Measurements from ENCODE around the gene ABL1.

ABL1 gene

DNA sequence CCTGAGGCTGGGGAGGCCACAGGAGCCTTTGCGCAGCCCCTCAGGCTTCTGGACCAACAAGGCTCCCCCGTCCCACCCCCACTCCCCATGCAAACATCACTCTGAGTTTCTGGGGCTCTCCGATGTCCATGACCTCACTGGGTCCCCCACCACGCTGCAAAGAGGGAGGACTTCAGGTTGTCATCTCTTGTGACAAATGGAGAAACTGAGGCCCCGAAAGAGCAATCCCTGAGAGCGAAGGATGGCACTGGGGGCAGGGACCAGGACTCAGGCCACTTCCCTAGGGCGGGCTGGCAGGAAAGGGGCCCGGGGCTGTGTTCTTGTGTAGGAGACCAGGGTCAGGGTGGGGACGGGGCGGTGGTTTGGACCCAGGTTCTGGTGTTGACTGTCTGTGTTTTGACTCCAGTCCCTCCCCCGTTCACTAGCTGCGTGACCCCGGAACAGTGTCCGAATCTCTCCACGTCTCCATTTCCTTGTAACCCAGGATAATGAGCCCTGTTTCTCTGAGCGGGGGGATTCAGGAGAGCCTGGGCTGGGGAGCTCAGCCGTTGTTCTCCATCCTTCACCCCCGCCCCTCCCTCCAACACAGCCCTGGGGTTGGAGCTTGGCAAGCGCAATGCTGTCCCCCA lies 90.1 kb downstream of the ABL1 start:
- Histone ChIP-seq H3K36me3 (ENCODE audit: control insufficient read depth, insufficient read depth, low read length) (no peaks in the 10 kb centered on the region), H3K4me2 (ENCODE audit: low read length) (no peak overlapping the region), H3K79me2 (no peaks in the 10 kb centered on the region), H3K4me1 (peaks cover 16% of the 10 kb centered on the region), H2AFZ (no peak overlapping the region), H3K4me3 (ENCODE audit: low read depth, low read length) (no peak overlapping the region), H3K27me3 (ENCODE audit: control insufficient read depth, insufficient read depth, low read length) (no peaks in the 10 kb centered on the region), H3K27ac (no peak overlapping the region), H3K9me3 (ENCODE audit: control insufficient read depth, low read length) (no peaks in the 10 kb centered on the region), H3K9ac (no peak overlapping the region)
- TF ChIP-seq, protein P1, sequence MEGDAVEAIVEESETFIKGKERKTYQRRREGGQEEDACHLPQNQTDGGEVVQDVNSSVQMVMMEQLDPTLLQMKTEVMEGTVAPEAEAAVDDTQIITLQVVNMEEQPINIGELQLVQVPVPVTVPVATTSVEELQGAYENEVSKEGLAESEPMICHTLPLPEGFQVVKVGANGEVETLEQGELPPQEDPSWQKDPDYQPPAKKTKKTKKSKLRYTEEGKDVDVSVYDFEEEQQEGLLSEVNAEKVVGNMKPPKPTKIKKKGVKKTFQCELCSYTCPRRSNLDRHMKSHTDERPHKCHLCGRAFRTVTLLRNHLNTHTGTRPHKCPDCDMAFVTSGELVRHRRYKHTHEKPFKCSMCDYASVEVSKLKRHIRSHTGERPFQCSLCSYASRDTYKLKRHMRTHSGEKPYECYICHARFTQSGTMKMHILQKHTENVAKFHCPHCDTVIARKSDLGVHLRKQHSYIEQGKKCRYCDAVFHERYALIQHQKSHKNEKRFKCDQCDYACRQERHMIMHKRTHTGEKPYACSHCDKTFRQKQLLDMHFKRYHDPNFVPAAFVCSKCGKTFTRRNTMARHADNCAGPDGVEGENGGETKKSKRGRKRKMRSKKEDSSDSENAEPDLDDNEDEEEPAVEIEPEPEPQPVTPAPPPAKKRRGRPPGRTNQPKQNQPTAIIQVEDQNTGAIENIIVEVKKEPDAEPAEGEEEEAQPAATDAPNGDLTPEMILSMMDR (IDR thresholded peaks at IDR 0.05): no peak

DNA sequence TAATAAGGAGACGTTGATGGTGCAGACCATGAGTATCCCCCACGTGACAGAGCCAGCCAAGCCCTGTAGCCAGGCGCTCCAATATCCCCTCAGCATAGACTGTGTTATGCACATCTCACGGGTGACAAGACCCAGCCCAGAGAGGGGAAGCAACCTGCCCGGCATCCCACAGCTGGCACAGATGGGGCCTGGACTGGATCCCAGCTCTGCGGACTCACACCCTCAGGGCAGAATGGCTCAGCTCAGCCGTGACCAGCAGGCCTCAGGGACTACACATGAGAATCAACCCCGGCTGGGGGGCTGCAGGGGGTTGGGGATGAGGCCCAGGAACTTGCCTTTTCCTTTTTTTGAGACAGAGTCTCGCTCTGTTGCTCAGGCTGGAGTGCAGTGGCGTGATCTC lies 92.3 kb downstream of the ABL1 start:
- Histone ChIP-seq H3K79me2 (no peaks in the 10 kb centered on the region), H3K4me3 (ENCODE audit: low read depth, low read length) (no peak overlapping the region), H3K9ac (no peak overlapping the region), H2AFZ (no peak overlapping the region), H3K27ac (peak overlapping the region; percentile 71), H3K4me1 (peaks cover 16% of the 10 kb centered on the region), H3K4me2 (ENCODE audit: low read length) (no peak overlapping the region), H3K9me3 (ENCODE audit: control insufficient read depth, low read length) (no peaks in the 10 kb centered on the region), H3K27me3 (ENCODE audit: control insufficient read depth, insufficient read depth, low read length) (no peaks in the 10 kb centered on the region), H3K36me3 (ENCODE audit: control insufficient read depth, insufficient read depth, low read length) (no peaks in the 10 kb centered on the region)
- TF ChIP-seq, protein P1 (IDR thresholded peaks at IDR 0.05): no peak

DNA sequence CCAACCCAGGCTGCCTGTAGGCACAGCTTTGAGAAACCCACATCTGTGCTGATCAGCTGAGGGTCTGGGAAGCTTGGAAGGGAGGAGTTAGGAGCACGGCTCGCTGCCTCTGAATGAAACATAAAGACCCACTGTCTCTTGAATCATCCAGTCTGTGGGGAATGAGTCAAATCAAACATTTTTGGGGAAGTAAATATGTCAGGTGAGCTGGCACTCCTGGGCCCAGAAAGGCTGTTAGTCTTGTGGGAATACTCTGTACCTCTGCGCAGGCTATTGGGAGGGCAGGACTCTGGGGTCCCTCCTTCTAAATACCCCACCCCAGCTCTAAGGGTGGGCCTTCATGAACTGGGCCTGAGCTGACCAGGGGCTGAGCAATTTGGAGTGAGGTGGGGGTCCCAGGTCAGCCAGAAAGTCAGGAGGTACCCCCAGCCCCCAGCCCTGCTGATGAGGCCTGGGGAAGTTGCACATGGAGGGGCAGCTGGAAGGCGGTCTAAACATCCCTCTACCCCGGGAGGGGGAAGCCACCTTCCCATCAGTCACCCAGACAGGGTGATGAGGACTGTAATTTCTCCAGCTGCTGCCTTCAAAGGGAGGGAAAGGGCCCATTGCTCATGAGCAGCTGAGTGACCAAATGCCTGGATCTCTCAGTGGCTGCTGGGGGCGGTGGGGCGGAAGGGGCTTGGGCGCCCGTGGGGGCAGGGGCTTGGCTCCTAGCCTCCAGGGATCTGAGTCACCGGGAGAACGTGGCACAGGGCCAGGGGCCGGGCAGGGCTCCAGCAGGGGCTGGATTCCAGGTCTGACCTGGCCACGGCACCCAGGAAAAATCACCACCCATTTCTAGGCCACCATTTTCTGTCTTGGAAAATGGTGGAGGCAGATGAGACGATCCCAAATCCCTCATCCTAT lies 93.2 kb downstream of the ABL1 start:
- TF ChIP-seq, protein P1 (IDR thresholded peaks at IDR 0.05): no peak
- Histone ChIP-seq H3K4me2 (ENCODE audit: low read length) (no peak overlapping the region), H3K4me3 (ENCODE audit: low read depth, low read length) (no peak overlapping the region), H3K9ac (no peak overlapping the region), H3K36me3 (ENCODE audit: control insufficient read depth, insufficient read depth, low read length) (no peaks in the 10 kb centered on the region), H2AFZ (peak overlapping the region; percentile 38), H3K79me2 (no peaks in the 10 kb centered on the region), H3K27me3 (ENCODE audit: control insufficient read depth, insufficient read depth, low read length) (no peaks in the 10 kb centered on the region), H3K27ac (peak overlapping the region; percentile 71), H3K9me3 (ENCODE audit: control insufficient read depth, low read length) (no peaks in the 10 kb centered on the region), H3K4me1 (peaks cover 16% of the 10 kb centered on the region)

DNA sequence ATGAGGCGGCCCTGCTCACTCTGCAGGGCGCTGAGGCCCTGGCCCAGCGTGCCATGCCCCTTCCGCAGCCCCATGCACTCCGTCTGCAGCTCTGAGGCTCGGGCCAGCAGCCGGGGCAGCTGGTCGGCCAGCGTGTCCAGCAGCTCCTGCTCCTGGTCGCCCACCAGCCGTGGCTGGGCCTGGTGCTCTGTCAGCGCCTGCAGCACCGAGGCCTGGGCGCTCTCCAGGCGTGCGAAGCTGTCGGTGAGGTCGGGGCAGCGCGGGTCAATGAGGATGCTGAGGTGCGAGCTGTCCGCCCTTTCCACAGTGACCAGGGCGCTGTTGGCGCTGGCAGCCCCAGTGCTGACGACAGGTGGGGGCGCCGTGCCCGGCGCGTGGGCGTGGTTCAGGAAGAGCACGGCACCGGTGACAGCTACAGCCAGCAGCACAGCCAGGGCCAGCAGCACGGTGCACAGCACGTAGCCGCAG lies 94.6 kb downstream of the ABL1 start:
- no peaks in the 10 kb centered on the region for H3K9me3 ChIP-seq (ENCODE audit: control insufficient read depth, low read length)
- no peak overlapping the region for H3K4me3 ChIP-seq (ENCODE audit: low read depth, low read length)
- TF ChIP-seq, protein P1 (IDR thresholded peaks at IDR 0.05): no peak

More for the DNA sequence above, 94.6 kb downstream of the ABL1 start:
- H3K79me2 ChIP-seq: no peaks in the 10 kb centered on the region
- peak overlapping the region; percentile 71 for H3K27ac ChIP-seq
- H2AFZ ChIP-seq: peak overlapping the region; percentile 60
- H3K36me3 ChIP-seq (ENCODE audit: control insufficient read depth, insufficient read depth, low read length): no peaks in the 10 kb centered on the region
- no peak overlapping the region for H3K9ac ChIP-seq
- peaks cover 16% of the 10 kb centered on the region for H3K4me1 ChIP-seq
- no peak overlapping the region for H3K4me2 ChIP-seq (ENCODE audit: low read length)
- H3K27me3 ChIP-seq (ENCODE audit: control insufficient read depth, insufficient read depth, low read length): no peaks in the 10 kb centered on the region
